H54 (cell line): ENCODE data around the gene OPALIN.
A peak's percentile ranks its signal among the peaks of the same experiment; 100 is the strongest.

ENCODE experiments used
- DNase-seq: peaks from one replicate; pipeline ENCODE4 v3.0.0; 2011; ENCODE audit warnings: low spot score, mixed read lengths; ENCODE audit not compliant: insufficient read length
- FAIRE-seq: peaks from 3 replicates; lab custom pipeline; 2011; peaks lifted over from hg19 to GRCh38; lab: Jason Lieb, UNC
- POLR2A ChIP-seq: IDR thresholded peaks from 2 replicates; pipeline ENCODE4 v1.6.1; 2011; ENCODE audit warnings: low read depth, mild to moderate bottlenecking, low read length

Gene OPALIN

GRCh38 chr10:96366508-96366907, 7.7 kb upstream of the OPALIN start:
- no peak for FAIRE-seq
- DNase-seq: no peak
- TF ChIP-seq POLR2A: no peak

- FAIRE-seq (no peak), DNase-seq (no peak)
These were observed 6.8 kb upstream of the OPALIN start for GRCh38 chr10:96365571-96365970.

GRCh38 chr10:96360766-96361165, 2.0 kb upstream of the OPALIN start:
- no peak for TF ChIP-seq POLR2A
- FAIRE-seq (no peak), DNase-seq (no peak)

More at GRCh38 chr10:96365571-96365970, 6.8 kb upstream of the OPALIN start:
- no peak for TF ChIP-seq POLR2A

- no peak for TF ChIP-seq POLR2A
- no peak for FAIRE-seq
These were observed 1.5 kb upstream of the OPALIN start for GRCh38 chr10:96360331-96360730.

GRCh38 chr10:96359616-96360015, 814 bp upstream of the OPALIN start:
- FAIRE-seq: no peak
- no peak for TF ChIP-seq POLR2A
- no peak for DNase-seq

More at GRCh38 chr10:96360331-96360730, 1.5 kb upstream of the OPALIN start:
- no peak for DNase-seq

GRCh38 chr10:96357038-96357620, 1.7 kb downstream of the OPALIN start:
- no peak for TF ChIP-seq POLR2A
- FAIRE-seq: no peak

GRCh38 chr10:96352582-96352981, 6.2 kb downstream of the OPALIN start:
- no peak for FAIRE-seq
- DNase-seq: no peak
- TF ChIP-seq POLR2A: no peak

More at GRCh38 chr10:96357038-96357620, 1.7 kb downstream of the OPALIN start:
- DNase-seq: no peak

GRCh38 chr10:96352027-96352426, 6.8 kb downstream of the OPALIN start:
- DNase-seq: no peak
- no peak for TF ChIP-seq POLR2A
- no peak for FAIRE-seq

- no peak for TF ChIP-seq POLR2A
- FAIRE-seq: no peak
- no peak for DNase-seq
These were observed 12.5 kb downstream of the OPALIN start for GRCh38 chr10:96346295-96346694.

GRCh38 chr10:96345222-96345621, 13.6 kb downstream of the OPALIN start:
- DNase-seq (no peak), FAIRE-seq (no peak)
- no peak for TF ChIP-seq POLR2A

- TF ChIP-seq POLR2A: no peak
- DNase-seq (no peak), FAIRE-seq (no peak)
These were observed 14.6 kb downstream of the OPALIN start for GRCh38 chr10:96344178-96344577.

GRCh38 chr10:96342402-96342801, 16.4 kb downstream of the OPALIN start:
- no peak for FAIRE-seq
- no peak for TF ChIP-seq POLR2A

GRCh38 chr10:96341219-96342182, 17.3 kb downstream of the OPALIN start:
- no peak for DNase-seq
- no peak for TF ChIP-seq POLR2A
- FAIRE-seq: no peak

More at GRCh38 chr10:96342402-96342801, 16.4 kb downstream of the OPALIN start:
- no peak for DNase-seq

- TF ChIP-seq POLR2A: no peak
- DNase-seq (peak; percentile 63), FAIRE-seq (no peak)
These were observed 18.6 kb downstream of the OPALIN start for GRCh38 chr10:96339956-96340904.
